Activated CD4-positive, alpha-beta T cell treated with anti-CD3 and anti-CD28 coated beads for 4 hours (primary cell): ENCODE data around the gene ACYP2.
"Not testable (repeated sequence)": the region's sequence is repeated elsewhere in the genome, so short reads cannot be mapped to it uniquely, and the experiment has no call there.

Experiments
- DNase-seq, 2 donors: peaks; one replicate each; pipeline ENCODE4 v3.0.0-alpha.2; 2020

The ACYP2 gene

DNA sequence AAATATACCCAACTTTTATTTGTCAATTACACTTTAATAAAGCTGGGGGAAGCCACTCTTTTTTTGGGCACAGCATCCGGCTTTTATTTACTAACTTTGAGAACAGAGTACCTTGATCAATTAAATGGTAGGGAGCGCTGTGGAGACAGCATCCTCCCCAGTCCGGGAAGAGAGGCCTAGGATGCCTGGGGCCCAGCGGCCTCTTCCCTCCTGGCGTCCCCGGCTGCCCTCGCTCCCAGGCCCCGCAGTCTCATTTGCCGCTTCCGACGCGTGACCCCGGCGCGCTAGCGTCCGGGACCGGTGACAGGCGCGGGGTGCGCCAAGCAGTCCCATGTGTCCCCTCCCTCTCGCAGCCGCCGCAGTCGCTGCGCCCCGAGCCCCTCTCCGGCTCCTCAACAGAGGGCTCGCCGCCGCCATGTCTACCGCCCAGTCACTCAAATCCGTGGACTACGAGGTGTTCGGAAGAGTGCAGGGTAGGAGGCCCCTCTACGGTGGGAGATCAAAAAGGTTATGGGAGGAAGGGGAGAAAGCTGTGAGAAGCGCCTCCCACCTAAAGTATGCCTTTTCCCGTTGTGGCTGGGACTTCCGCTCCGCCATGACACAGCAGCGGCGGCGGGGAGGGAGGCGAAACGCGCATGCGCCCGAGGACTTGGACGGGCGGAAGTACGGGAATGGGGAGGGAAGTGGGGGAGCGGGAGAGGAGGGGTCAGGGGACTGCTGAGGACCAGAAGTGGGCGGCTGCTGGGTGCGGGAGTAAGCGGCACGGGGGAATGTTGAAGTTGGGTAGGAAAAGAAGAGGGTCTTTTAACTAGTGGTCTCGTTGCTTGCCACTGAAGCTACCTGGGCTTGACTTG lies at the start of gene ACYP2:
ACYP2 (plus strand) TSS at position 332 of the 854 bp plus-strand sequence.
- peak; percentile 90 to 91 for DNase-seq

DNA sequence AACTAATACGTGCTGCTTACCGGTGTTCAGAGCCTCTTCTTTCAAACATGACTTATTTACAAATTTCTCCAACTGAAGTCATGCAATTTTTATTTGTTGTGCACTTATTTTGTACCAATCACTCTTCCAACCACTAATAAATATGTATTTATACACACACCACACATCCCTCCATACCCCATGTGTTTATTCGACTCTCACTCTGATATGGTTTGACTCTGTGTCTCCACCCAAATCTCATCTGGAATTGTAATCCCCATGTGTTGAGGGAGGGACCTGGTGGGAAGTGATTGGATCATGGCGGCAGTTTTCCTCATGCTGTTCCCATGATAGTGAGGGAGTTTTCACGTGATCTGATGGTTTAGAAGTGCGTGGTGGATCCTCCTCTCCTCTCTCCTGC lies 49.5 kb upstream of the ACYP2 start:
- no peak for DNase-seq

DNA sequence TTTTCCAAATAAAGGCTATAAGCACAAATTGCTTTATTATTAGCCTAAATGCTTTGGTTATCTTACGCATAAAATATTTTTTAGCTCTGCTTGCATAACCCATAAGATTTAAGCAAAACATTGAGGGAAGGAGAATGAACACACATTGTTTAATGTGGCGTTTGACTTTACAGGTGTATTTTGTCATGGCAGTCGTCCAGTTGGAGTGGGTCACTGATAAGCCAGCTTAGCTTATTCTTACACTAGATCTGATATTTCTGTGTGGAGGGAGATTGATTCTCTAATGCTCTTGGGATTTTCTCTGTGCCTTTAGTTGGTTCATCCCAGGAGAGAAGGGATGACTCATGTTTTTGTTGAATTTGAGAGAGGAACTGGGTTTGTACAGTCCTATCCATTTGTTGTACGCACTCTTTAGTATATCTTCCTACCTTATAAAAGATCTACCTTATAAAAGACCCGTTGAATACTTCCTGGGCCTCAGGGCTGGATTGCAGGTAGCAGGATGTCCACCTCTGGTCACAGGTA lies 47.5 kb upstream of the ACYP2 start:
- no peak for DNase-seq

DNA sequence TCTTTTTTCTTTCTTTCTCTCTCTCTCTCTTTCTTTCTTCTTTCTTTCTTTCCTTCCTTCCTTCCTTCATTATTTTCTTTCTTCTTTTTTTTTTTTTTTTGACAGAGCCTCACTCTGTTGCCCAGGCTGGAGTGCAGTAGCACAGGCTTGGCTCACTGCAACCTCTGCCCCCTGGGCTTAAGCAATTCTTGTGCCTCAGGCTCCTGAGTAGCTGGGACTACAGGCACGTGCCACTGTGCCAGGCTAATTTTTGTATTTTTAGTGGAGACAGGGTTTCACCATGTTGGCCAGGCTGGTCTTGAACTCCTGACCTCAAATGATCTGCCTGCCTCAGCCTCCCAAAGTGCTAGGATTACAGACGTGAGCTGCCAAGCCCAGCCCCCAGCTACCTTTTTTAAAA lies 42.9 kb upstream of the ACYP2 start:
- DNase-seq: not testable (repeated sequence)

DNA sequence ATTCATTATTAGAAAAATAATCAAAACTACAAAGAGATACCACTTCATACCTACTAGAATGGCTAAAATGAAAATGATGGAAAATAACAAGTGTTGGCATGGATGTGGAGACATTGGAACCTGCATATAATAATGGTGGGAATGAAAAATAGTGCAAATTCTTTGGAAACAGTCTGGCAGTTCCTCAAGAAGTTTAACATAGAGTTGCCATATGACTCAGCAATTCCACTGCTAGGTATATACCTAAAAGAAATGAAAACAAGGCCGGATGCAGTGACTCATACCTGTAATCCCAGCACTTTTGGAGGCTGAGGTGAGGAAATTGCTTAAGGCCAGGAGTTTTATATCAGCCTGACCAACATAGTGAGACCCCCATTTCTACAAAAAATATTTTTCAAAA lies 41.6 kb upstream of the ACYP2 start:
- DNase-seq: peak in 1 of 2 donors; percentile 13

DNA sequence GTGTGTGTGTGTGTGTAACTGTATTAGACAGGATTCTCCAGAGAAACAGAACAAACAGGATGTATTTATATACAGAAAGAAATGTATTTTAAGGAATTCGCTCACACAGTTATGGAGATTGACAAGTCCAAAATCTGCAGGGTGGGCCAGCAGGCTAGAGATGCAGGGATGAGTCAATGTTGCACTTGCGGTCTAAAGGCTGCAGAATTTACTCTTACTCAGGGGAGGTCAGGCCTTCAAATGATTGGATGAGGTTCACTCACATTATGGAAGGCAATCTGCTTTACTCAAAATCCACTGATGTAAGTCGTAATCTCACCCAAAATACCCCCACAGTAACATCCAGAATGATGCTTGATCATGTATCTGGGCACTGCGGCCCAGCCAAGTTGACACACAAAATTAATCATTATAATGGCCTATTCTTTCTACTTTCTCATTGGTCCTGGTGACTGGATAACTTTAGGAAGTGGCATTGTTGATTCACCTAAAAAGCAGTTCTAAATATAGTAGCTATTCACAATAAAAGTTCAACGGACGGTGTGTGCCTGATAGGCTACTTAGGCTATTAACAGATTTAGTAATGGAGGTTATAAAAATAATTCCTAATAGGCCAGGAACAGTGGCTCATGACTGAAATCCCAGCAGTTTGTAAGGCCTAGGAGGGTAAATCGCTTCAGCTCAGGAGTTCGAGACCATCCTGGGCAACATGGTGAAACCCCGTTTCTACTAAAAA lies 40.6 kb upstream of the ACYP2 start:
- no peak for DNase-seq

DNA sequence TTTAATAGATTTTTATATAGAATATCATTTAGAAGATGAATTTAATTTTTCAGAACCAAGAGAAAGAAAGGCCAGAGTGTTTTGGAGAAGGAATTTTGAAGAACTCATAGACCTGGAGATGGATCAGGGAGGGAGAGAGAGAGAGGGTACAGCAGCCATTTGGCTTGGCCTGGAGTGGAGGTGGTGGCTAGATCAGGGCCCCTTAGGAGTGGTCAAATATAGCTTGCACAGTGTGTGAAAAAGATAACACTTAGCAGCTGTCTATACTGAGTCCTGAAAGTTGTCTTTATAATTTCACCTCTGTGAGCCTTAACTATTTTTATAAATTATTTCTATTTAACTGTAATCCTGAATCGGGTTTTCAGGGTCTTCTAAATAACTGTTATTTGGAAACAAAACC lies 38.8 kb upstream of the ACYP2 start:
- DNase-seq: no peak

DNA sequence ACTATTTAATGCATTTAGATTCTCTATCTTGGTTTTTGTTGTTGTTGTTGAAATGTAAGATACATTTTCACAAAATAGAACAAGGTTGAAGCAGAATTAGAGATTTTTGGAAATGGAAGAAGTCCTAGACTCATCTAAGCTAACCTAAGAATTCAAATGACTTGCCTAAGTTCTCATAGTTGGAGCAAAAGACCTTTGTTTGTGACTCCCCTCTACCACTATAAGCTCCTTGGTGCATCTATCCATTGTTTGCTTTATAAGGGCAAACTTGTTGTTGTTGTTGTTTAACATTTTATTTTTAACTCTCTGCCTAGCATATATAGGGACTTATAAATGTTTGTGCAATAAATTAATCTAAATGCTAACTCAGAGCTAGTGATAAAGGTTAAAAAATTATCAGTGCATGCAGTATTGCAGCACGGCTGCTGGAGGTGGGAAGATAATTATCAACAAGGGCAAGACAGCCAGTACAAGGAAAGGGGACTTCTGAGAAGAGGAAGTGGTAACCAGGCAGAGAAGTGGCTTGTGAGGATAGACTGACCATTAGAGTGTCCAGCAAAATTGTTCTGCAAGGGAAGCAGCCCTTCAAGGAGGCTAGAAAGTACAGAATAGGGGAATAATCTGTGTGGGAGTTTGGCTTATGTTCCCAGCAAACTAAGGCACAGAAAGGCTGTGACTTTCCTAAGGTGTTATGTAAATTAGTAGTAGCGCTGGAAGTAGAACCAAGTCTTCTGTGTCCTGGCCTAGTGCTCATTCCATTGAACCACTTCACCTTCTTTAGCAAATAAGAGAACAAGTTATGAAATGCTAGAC lies 38.1 kb upstream of the ACYP2 start:
- DNase-seq: no peak

DNA sequence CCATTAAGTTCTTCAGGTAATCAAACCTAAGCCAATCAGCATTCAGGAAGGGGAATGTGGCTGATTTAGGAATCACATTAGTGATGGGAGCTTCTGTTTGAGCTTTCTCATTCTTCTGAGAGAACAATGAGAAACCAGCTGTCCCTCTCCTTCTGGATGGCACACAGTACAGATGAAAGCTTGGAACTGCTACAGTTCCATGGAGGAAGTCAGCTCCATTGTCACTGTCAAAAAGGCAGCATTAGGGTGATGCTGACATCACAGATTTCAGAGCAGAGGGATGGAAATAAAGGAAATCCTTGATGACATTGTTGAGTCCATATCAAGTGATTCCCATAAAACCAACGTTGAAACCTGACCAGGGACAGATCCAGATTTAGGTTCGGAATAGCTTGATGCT lies 36.1 kb upstream of the ACYP2 start:
- no peak for DNase-seq

DNA sequence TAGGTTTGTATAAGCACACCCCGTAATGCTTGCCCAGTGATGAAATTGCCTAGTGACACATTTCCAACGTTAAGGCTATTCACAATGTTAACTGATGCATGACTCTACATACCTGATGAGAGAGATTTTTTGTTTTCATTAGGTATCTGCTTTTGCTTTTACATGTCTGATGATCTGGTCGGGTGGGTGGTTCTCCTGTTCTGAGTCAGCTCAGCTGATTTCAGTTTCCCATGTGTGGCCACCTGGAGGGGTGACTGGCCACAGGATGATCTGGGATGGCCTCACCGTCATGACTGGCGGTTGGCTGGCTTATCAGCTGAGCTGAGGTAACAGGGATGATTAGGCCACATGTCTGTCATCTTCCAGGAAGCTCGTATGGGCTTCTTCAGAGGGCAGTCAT lies 33.8 kb upstream of the ACYP2 start:
- no peak for DNase-seq

DNA sequence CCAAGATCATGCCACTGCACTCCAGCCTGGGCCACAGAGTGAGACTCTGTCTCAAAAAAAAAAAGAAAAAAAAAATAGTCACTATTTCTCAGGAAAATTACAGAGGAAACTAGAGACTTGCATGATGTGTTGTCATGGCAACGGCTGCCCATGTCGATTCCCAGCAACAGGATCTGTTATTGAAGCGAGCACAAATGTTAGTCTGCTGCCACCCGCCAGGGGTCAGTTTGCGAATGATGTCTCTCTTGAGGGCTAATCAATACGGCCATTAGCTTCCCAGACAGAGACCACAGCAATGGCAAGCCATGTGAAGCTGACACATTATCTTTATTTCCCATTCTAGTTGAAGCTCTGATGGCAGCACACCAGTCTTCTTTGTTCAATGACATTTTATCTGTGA lies 32.4 kb upstream of the ACYP2 start:
- no peak for DNase-seq

DNA sequence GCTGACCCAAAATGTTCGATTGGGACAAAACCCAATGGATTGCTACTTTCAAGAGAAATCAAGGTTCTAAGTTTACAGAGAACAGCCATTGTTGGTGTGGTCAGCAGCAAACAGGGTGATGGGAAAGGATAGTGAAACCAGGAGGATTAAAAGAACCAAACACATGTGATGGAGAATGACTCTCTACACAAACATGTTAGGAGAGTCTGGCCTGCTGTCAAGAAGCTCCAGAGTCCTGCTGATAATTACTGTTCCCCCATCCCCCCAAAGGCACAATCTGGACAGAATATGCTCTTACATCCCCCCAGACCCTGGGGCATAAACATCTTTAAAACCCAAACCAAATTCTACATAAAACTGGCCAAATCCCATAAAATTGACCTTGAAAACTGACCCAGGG lies 32.0 kb upstream of the ACYP2 start:
- DNase-seq: no peak

DNA sequence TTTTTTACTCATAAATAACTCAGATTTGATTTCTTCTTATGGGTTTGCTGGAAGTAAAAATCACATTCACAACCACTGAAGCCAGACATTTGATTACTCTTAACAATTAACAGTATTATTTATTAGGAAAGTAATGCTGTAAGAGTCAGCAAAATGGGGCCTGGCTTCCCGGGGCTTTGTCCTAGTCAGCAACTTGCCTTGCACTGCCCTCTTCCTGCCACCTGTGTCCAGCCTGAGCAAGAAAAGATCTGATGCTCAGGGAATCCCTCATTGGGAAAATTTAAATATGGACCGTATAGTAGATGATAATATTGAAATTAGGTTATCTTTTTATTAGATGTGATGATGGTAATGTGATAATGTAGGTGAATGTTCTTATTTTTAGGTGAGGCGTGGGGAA lies 30.8 kb upstream of the ACYP2 start:
- no peak for DNase-seq

DNA sequence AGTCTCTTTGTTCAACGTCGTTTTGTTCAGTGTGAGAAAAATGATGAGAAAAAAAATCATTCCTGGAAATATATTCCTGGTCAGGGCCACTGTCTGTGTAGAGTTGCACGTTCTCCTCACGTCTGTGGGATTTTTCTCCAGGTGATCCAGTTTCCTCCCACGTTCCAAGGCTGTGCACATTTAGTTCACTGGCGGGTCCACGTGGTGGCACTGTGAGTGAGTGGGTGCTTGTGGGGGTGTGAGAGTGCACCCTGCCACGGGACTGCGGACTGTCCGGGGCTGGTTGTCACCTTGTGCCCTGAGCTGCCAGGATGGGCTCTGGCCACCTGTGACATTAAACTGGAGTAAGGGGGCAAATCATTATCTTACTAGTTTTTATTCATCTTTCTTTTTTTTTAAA lies 30.3 kb upstream of the ACYP2 start:
- no peak for DNase-seq

DNA sequence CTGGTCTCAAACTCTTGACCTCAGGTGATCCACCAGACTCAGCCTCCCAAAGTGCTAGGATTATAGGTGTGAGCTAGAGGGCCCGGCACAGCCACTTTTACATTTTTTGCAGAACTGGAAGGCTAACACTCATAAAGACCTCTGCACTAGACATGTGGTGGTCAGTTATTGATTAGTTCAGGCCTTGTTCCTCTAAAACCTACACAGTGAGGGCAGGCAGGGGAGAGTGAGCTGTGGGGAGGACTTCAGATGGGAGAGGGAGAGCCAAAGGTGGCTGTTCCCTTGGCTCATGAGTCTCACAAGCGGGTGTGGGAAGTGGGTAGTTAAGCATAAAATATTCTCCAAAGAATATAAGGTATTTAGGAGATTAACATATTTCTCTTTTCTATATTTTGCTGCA lies 29.3 kb upstream of the ACYP2 start:
- no peak for DNase-seq

DNA sequence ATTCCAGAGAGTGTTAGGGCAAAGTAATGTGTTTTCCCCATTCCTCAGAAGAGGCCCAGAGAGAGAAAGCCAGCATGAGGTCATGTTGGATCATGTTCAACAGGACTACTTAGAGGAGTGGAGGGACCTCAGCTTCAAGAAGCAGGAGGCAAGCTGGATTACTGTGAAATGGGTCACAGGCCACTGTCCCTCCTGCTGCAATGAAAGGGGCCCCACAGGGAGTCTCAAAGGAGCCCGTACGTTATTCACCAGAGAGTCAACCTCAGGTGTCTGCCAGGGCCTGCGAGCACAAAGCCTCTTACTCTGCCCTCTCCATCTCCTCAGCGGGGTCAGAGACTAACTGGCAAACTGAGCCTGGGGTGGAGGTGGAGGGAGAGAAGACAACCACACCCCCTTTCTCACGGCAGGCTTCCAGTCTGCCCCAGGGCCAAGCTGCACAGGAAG lies 27.2 kb upstream of the ACYP2 start:
- DNase-seq: no peak

DNA sequence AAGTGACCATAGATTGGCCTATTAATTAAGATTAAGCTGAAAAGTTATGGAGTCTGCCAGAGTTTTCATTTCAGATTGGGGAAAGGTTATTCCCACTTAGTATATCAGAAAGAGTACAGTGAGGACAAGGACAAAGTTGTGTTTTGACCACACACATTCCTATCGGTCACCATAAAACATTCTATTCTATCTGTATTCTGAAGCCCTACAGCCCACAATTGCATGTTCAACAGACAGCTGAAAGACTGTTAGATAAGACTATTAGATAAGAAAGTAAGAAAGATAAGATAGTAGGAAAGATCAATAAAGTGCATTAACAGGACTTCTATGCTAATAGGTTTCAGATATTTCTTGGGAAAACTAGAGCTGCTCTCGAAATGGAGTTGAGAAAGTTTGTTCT lies 26.7 kb upstream of the ACYP2 start:
- DNase-seq: no peak

DNA sequence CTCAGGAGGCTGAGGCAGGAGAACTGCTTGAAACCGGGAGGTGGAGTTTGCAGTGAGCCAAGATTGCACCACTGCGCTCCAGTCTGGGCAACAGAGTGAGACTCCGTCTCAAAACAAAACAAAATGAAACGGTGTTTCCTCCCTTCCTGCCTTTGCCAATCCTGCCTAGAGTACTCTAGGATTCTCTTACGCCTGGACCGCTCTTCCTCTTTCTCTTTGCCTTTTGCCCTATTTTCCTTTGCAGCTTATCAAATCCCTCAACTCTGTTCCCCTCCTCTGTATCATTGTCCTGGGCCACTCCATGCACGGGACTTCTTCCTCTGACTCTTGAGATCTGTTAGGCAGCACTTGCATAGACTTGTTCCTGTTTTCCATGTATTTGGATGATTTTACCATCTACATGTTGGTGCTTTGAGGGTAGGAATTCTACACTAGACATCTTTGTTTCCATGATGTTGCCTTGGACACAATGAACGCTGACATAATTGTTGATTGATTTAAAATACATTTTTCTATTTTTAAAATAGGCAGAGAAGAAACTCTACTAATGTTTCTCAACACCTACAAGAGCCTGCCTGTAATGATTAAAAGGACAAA lies 24.8 kb upstream of the ACYP2 start:
- DNase-seq: no peak

DNA sequence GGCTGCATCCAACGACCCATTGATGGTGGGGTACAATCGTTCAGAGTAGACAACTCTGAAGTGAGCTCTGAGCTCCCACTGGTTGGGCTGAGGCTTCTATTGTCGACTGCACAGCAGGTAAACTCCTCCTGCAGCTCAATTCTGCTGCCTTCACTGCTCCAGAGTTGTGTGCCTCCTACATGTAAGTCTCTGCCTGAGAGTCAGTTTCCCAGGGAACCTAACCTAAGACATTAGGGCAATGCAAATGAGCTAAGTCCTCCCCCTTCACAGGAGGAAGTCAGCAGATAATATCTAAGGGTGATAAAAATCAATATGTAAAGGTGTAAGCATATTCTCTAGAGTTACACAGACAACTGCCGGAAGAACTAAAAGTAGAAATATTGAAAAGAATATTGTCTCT lies 22.5 kb upstream of the ACYP2 start:
- DNase-seq: peak in 1 of 2 donors; percentile 4

DNA sequence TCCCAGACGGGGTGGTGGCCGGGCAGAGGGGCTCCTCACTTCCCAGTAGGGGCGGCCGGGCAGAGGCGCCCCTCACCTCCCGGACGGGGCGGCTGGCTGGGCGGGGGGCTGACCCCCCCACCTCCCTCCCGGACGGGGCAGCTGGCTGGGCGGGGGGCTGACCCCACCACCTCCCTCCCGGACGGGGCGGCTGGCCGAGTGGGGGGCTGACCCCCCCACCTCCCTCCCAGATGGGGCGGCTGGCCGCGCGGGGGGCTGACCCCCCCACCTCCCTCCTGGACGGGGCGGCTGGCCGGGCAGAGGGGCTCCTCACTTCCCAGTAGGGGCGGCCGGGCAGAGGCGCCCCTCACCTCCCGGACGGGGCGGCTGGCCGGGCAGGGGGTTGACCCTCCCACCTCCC lies 20.0 kb upstream of the ACYP2 start:
- DNase-seq: not testable (repeated sequence)

DNA sequence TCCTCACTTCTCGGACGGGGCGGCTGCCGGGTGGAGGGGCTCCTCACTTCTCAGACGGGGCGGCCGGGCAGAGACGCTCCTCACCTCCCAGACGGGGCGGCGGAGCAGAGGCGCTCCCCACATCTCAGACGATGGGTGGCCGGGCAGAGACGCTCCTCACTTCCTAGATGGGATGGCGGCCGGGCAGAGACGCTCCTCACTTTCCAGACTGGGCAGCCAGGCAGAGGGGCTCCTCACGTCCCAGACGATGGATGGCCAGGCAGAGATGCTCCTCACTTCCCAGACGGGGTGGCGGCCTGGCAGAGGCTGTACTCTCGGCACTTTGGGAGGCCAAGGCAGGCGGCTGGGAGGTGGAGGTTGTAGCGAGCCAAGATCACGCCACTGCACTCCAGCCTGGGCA lies 19.3 kb upstream of the ACYP2 start:
- DNase-seq: not testable (repeated sequence)

DNA sequence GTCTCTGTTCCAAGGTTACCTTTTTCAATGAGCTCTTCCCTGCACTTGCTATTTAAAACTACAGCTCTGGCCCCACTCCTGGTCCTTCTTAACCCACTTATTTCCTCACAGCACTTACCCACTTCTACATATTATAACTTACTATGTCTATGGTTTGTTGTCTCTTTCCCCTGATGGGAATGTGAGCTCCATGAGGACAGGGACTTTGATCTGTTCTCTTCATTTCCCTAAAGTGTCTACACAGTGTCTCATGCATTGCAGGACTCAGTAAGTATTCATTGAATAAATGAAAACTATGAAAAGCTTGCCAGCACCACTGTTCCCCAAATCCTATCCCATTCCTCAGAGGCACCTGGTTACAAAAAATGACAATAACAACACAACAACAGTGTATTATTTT lies 18.3 kb upstream of the ACYP2 start:
- DNase-seq: no peak

DNA sequence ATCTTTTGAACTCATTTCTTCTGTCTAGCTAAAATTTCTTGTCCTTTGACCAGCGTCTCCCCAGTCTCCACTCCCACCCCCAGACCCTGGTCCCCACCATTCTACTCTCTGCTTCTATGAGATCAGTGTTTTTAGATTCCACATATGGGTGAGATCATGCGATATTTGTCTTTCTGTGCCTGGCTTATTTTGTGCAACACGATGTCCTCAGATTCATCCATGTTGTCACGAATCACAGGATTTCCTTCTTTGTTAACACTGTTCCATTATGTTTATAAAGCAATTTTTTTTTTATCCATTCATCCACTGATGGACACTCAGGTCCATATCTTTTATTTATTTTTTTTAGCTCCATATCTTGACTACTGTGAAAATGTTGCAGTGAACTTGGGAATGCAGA lies 16.0 kb upstream of the ACYP2 start:
- DNase-seq: no peak
